HepG2 (cell line): ENCODE results near the gene CNDP1. TPM values are rescaled to one million over a fixed set of nuclear protein-coding genes. Genes with fewer than 3 reads are reported as not detected.
A peak's percentile ranks its signal among the peaks of the same experiment; 100 is the strongest.

Source experiments
- ADNP ChIP-seq: sonication (generic); formaldehyde crosslinking; IDR thresholded peaks from 2 replicates; pipeline ENCODE4 v1.4.0; 2020; ENCODE audit warnings: missing genetic modification reagents
- CBX2 ChIP-seq, 2 experiments: fragments of 200-600 bp in 1 of 2; sonication (generic); formaldehyde crosslinking in 1 of 2; IDR thresholded peaks; 2 replicates each; pipeline versions ENCODE4 v1.7.0 to v1.8.1; 2018 to 2022; ENCODE audit warnings: low read depth in 2 of 2, low read length in 1 of 2, mild to moderate bottlenecking in 1 of 2, missing genetic modification reagents in 1 of 2
- DMAP1 ChIP-seq: IDR thresholded peaks from 2 replicates; pipeline ENCODE4 v1.6.1; 2016
- GATAD1 ChIP-seq: IDR thresholded peaks from 2 replicates; pipeline ENCODE4 v1.6.1; 2016; ENCODE audit warnings: missing genetic modification reagents, missing compliant biosample characterization
- HNRNPL ChIP-seq: fragments of 200-400 bp; formaldehyde crosslinking; IDR thresholded peaks from 2 replicates; pipeline ENCODE4 v1.6.1; 2017; ENCODE audit warnings: mild to moderate bottlenecking, low read depth, low read length
- KDM6A ChIP-seq: IDR thresholded peaks from 2 replicates; pipeline ENCODE4 v1.6.1; 2016; ENCODE audit warnings: low read depth
- KLF12 ChIP-seq: sonication (generic); formaldehyde crosslinking; IDR thresholded peaks from 2 replicates; pipeline ENCODE4 v1.4.0; 2020; ENCODE audit warnings: missing genetic modification reagents, borderline replicate concordance
- MEIS2 ChIP-seq: sonication (generic); formaldehyde crosslinking; IDR thresholded peaks from 2 replicates; pipeline ENCODE4 v1.9.0; 2021; ENCODE audit warnings: mild to moderate bottlenecking, missing genetic modification reagents
- NCOR1 ChIP-seq: fragments of 200-600 bp; sonication (generic); IDR thresholded peaks from 2 replicates; pipeline ENCODE4 v1.7.0; 2017; ENCODE audit warnings: antibody characterized with exemption, low read length, borderline replicate concordance
- PAF1 ChIP-seq: IDR thresholded peaks from 2 replicates; pipeline ENCODE4 v1.6.1; 2016; ENCODE audit warnings: missing genetic modification reagents, missing compliant biosample characterization
- POLR2G ChIP-seq: fragments of 200-400 bp; formaldehyde crosslinking; IDR thresholded peaks from 2 replicates; pipeline ENCODE4 v1.6.1; 2018; ENCODE audit warnings: mild to moderate bottlenecking, low read depth, low read length, moderate library complexity
- PRDM10 ChIP-seq: sonication (generic); formaldehyde crosslinking; IDR thresholded peaks from 2 replicates; pipeline ENCODE4 v1.4.0; 2020; ENCODE audit warnings: low read depth, missing genetic modification reagents
- RAD51 ChIP-seq: fragments of 450-650 bp; IDR thresholded peaks from 2 replicates; pipeline ENCODE4 v1.6.1; 2016; ENCODE audit warnings: borderline replicate concordance
- SALL1 ChIP-seq: sonication (generic); formaldehyde crosslinking; IDR thresholded peaks from 2 replicates; pipeline ENCODE4 v1.8.0; 2022; ENCODE audit warnings: mild to moderate bottlenecking, missing genetic modification reagents
- SALL2 ChIP-seq: sonication (generic); formaldehyde crosslinking; IDR thresholded peaks from 2 replicates; pipeline ENCODE4 v1.8.1; 2023; ENCODE audit warnings: mild to moderate bottlenecking, missing genetic modification reagents, inconsistent platforms
- SIX4 ChIP-seq: sonication (generic); formaldehyde crosslinking; IDR thresholded peaks from 2 replicates; pipeline ENCODE4 v1.4.0; 2020; ENCODE audit warnings: missing genetic modification reagents
- SMARCE1 ChIP-seq: fragments of 450-650 bp; IDR thresholded peaks from 2 replicates; pipeline ENCODE4 v1.6.1; 2017; ENCODE audit warnings: borderline replicate concordance
- SP4 ChIP-seq: sonication (generic); formaldehyde crosslinking; IDR thresholded peaks from 2 replicates; pipeline ENCODE4 v1.8.1; 2023; ENCODE audit warnings: mild to moderate bottlenecking, missing genetic modification reagents
- SRSF4 ChIP-seq: fragments of 200-400 bp; formaldehyde crosslinking; IDR thresholded peaks from one replicate; pipeline ENCODE4 v1.6.1; 2018; ENCODE audit warnings: mild to moderate bottlenecking, low read depth, low read length, moderate library complexity; ENCODE audit not compliant: poor library complexity, severe bottlenecking
- THAP11 ChIP-seq: IDR thresholded peaks from 2 replicates; pipeline ENCODE4 v1.6.1; 2016; ENCODE audit warnings: missing biosample characterization, missing genetic modification reagents
- ZFP36L1 ChIP-seq: sonication (generic); formaldehyde crosslinking; IDR thresholded peaks from 2 replicates; pipeline ENCODE4 v1.8.0; 2022; ENCODE audit warnings: mild to moderate bottlenecking, missing genetic modification reagents, moderate library complexity
- ZKSCAN1 ChIP-seq: fragments of 150-350 bp; IDR thresholded peaks from 2 replicates; pipeline ENCODE4 v1.6.1; 2014; ENCODE audit warnings: low read length
- ZNF547 ChIP-seq: sonication (generic); formaldehyde crosslinking; IDR thresholded peaks from 2 replicates; pipeline ENCODE4 v1.5.1; 2020; ENCODE audit warnings: mild to moderate bottlenecking, missing genetic modification reagents
- ZNF558 ChIP-seq: sonication (generic); formaldehyde crosslinking; IDR thresholded peaks from 2 replicates; pipeline ENCODE4 v1.9.0; 2022; ENCODE audit warnings: mild to moderate bottlenecking, missing genetic modification reagents, borderline replicate concordance
- ZNF563 ChIP-seq: sonication (generic); formaldehyde crosslinking; IDR thresholded peaks from 2 replicates; pipeline ENCODE4 v1.8.0; 2022; ENCODE audit warnings: mild to moderate bottlenecking, moderate library complexity, missing genetic modification reagents
- ZNF580 ChIP-seq: IDR thresholded peaks from 2 replicates; pipeline ENCODE4 v1.6.1; 2016; ENCODE audit warnings: low read depth, borderline replicate concordance
- polyA plus RNA-seq, 8 experiments: library from polyadenylated mRNA; depleted of rRNA in 3 of 8; stranded (reverse) in 7 of 8; unstranded in 1 of 8; fragments of >200 nt; fragmentation: Illumina TruSeq in 4 of 8; extraction: Trizol in 4 of 8; gene quantifications; 2 replicates each; pipeline versions ENCODE4 v1.2.1 to v1.2.3, GENCODE V29; 2011 to 2016; ENCODE audit warnings: low read depth in 4 of 8, missing spikeins in 1 of 8, mixed read lengths in 1 of 8; ENCODE audit not compliant: insufficient read depth in 1 of 8
- total RNA-seq, 5 experiments: library from RNA; depleted of rRNA; stranded (reverse); fragments of >200 nt; fragmentation: Illumina TruSeq; extraction: Trizol; gene quantifications; 2 replicates each; pipeline ENCODE4 v1.2.3, GENCODE V29; 2016; ENCODE audit warnings: low read depth in 1 of 5

The CNDP1 gene
- total and polyA plus RNA-seq, 2 of the 13 experiments (the other 11 are each of a cell fraction or from before 2014, with no cell fraction given): 0.01 TPM; not detected in 1

- TF ChIP-seq ZNF547 (CRISPR knock-in tag) (no peak), ADNP (CRISPR knock-in tag) (no peak), THAP11 (peak; percentile 74), ZNF563 (CRISPR knock-in tag) (peak; percentile 74; the same call in 1 of the 2 replicates), SALL2 (CRISPR knock-in tag) (no peak), SRSF4 (no peak), SMARCE1 (no peak), SP4 (CRISPR knock-in tag) (no peak; the same call in 1 of the 2 replicates), PAF1 (CRISPR knock-in tag) (no peak), DMAP1 (CRISPR knock-in tag) (peak; percentile 93), POLR2G (peak; percentile 89), GATAD1 (CRISPR knock-in tag) (peak; percentile 40), NCOR1 (peak; percentile 97), ZNF558 (peak; percentile 40; the same call in 1 of the 2 replicates), KDM6A (peak; percentile 88), SIX4 (peak; percentile 31; the same call in 1 of the 2 replicates), HNRNPL (no peak), PRDM10 (CRISPR knock-in tag) (0 out of 2 replicates have a peak, but pooled peaks have one; percentile 41), ZFP36L1 (no peak), KLF12 (peak; percentile 32; the same call in 1 of the 2 replicates), RAD51 (no peak), MEIS2 (CRISPR knock-in tag) (peak; percentile 86; the same call in 1 of the 2 replicates), SALL1 (peak; percentile 96), ZNF580 (CRISPR knock-in tag) (peak; percentile 84; the same call in 1 of the 2 replicates), ZKSCAN1 (0 out of 2 replicates have a peak, but pooled peaks have one; percentile 36), CBX2 (IDR thresholded peaks at IDR 0.05; ENCODE audit: low read depth, low read length) (no peak), CBX2 (CRISPR knock-in tag; IDR thresholded peaks at IDR 0.05; ENCODE audit: low read depth) (no peak)
Measured at GRCh38 chr18:74541703-74542555, 7.6 kb downstream of the CNDP1 start (continued).
